HCT116 (cell line): Measurements from ENCODE around the gene RAB34.

Experiments
- ATF3 ChIP-seq: IDR thresholded peaks from 2 replicates; pipeline ENCODE4 v1.6.1; 2012
- CTCF ChIP-seq, 3 experiments: fragments of 200-600 bp in 1 of 3; sonication (generic) in 1 of 3; IDR thresholded peaks in 2 of 3; conservative IDR thresholded peaks in 1 of 3; 2 replicates each; pipeline ENCODE4 v1.5.1; 2012 to 2017; ENCODE audit warnings: low read depth in 2 of 3, low read length in 2 of 3, antibody characterized with exemption in 1 of 3, borderline replicate concordance in 1 of 3, control low read depth in 1 of 3, mild to moderate bottlenecking in 1 of 3, mixed read lengths in 1 of 3, mixed run types in 1 of 3, moderate library complexity in 1 of 3; ENCODE audit not compliant: insufficient read depth in 1 of 3
- EZH2 ChIP-seq: fragments of 200-600 bp; sonication (generic); IDR thresholded peaks from 2 replicates; pipeline ENCODE4 v1.6.1; 2017; ENCODE audit warnings: antibody characterized with exemption, mixed run types
- JUND ChIP-seq: IDR thresholded peaks from 2 replicates; pipeline ENCODE4 v1.6.1; 2012
- POLR2A ChIP-seq: IDR thresholded peaks from 2 replicates; pipeline ENCODE4 v1.7.0; 2011; ENCODE audit warnings: borderline replicate concordance; ENCODE audit not compliant: insufficient read depth, insufficient read length; ENCODE audit errors: extremely low read depth
- POLR2AphosphoS5 ChIP-seq: IDR thresholded peaks from 2 replicates; pipeline ENCODE4 v1.6.1; 2011; ENCODE audit warnings: mild to moderate bottlenecking, low read depth, low read length, moderate library complexity
- SIN3A ChIP-seq: IDR thresholded peaks from 2 replicates; pipeline ENCODE4 v1.6.1; 2012; ENCODE audit warnings: low read depth
- SP1 ChIP-seq: IDR thresholded peaks from 2 replicates; pipeline ENCODE4 v1.6.1; 2012; ENCODE audit warnings: low read depth
- TCF7L2 ChIP-seq: IDR thresholded peaks from 2 replicates; pipeline ENCODE4 v1.7.0; 2011; ENCODE audit warnings: borderline replicate concordance, inconsistent platforms; ENCODE audit not compliant: insufficient read depth, insufficient read length; ENCODE audit errors: extremely low read depth
- YY1 ChIP-seq: IDR thresholded peaks from 2 replicates; pipeline ENCODE4 v1.6.1; 2011; ENCODE audit warnings: low read length, low read depth, moderate library complexity, mild to moderate bottlenecking; ENCODE audit not compliant: insufficient replicate concordance; ENCODE audit errors: extremely low read depth
- ZFX ChIP-seq: fragments of 450-650 bp; IDR thresholded peaks from 2 replicates; pipeline ENCODE4 v1.6.1; 2017
- ZNF274 ChIP-seq: fragments of 200-500 bp; sonication (Bioruptor generic); IDR thresholded peaks from 2 replicates; pipeline ENCODE4 v1.6.1; 2014; ENCODE audit warnings: mild to moderate bottlenecking, low read depth, low read length, inconsistent platforms
- TF ChIP-seq, protein P1 (sequence below): IDR thresholded peaks from 2 replicates; pipeline ENCODE4 v1.6.1; 2012; ENCODE audit warnings: low read depth
- TF ChIP-seq, protein P2 (sequence below): IDR thresholded peaks from 2 replicates; pipeline ENCODE4 v1.6.1; 2012

- TF ChIP-seq POLR2AphosphoS5: no peak
- TF ChIP-seq POLR2A: no peak
- TF ChIP-seq TCF7L2: no peak
- no peak for TF ChIP-seq EZH2
- TF ChIP-seq, protein P1, sequence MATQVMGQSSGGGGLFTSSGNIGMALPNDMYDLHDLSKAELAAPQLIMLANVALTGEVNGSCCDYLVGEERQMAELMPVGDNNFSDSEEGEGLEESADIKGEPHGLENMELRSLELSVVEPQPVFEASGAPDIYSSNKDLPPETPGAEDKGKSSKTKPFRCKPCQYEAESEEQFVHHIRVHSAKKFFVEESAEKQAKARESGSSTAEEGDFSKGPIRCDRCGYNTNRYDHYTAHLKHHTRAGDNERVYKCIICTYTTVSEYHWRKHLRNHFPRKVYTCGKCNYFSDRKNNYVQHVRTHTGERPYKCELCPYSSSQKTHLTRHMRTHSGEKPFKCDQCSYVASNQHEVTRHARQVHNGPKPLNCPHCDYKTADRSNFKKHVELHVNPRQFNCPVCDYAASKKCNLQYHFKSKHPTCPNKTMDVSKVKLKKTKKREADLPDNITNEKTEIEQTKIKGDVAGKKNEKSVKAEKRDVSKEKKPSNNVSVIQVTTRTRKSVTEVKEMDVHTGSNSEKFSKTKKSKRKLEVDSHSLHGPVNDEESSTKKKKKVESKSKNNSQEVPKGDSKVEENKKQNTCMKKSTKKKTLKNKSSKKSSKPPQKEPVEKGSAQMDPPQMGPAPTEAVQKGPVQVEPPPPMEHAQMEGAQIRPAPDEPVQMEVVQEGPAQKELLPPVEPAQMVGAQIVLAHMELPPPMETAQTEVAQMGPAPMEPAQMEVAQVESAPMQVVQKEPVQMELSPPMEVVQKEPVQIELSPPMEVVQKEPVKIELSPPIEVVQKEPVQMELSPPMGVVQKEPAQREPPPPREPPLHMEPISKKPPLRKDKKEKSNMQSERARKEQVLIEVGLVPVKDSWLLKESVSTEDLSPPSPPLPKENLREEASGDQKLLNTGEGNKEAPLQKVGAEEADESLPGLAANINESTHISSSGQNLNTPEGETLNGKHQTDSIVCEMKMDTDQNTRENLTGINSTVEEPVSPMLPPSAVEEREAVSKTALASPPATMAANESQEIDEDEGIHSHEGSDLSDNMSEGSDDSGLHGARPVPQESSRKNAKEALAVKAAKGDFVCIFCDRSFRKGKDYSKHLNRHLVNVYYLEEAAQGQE: no peak
- no peak for TF ChIP-seq CTCF (IDR thresholded peaks at IDR 0.05 in 2 of 3, conservative IDR thresholded peaks at IDR 0.05 in 1 of 3; ENCODE audit: borderline replicate concordance in 1 of 3, insufficient read depth in 1 of 3, low read depth in 2 of 3, low read length in 2 of 3)
- TF ChIP-seq ATF3: no peak
- TF ChIP-seq, protein P2, sequence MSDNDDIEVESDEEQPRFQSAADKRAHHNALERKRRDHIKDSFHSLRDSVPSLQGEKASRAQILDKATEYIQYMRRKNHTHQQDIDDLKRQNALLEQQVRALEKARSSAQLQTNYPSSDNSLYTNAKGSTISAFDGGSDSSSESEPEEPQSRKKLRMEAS: no peak
- TF ChIP-seq ZNF274: no peak
- no peak for TF ChIP-seq ZFX
- TF ChIP-seq JUND: no peak
- no peak for TF ChIP-seq SIN3A
- no peak for TF ChIP-seq YY1
- no peak for TF ChIP-seq SP1
Observed at GRCh38 chr17:28667870-28668269, 49.8 kb downstream of the RAB34 start.
